Fibroblast of skin of abdomen (primary cell): ENCODE data around the gene B4GALNT1. TPM values are rescaled to one million over a fixed set of nuclear protein-coding genes. Genes with fewer than 3 reads are reported as not detected.
"Not testable (repeated sequence)": the region's sequence is repeated elsewhere in the genome, so short reads cannot be mapped to it uniquely, and the experiment has no call there.

Experiments
- DNase-seq: peaks from one replicate; pipeline ENCODE4 v3.0.0-alpha.2; 2013
- polyA plus RNA-seq, 2 experiments: library from polyadenylated mRNA; unstranded; fragments of 120-200 nt; gene quantifications; one replicate each; pipeline ENCODE4 v1.2.1, GENCODE V29; 2013; ENCODE audit not compliant: insufficient read length in 2 of 2

B4GALNT1 gene
- polyA plus RNA-seq (2013, experiment 1 of 2; ENCODE audit: insufficient read length), result 1.8 TPM
- polyA plus RNA-seq (2013, experiment 2 of 2; ENCODE audit: insufficient read length), result 2.3 TPM

GRCh38 chr12:57632958-57633840 lies at the start of gene B4GALNT1:
Gene B4GALNT1, minus strand, starts transcription at chr12:57633201. Its CDS starts 1,069 bp downstream, at chr12:57632132.
- peak; percentile 50 for DNase-seq

DNA sequence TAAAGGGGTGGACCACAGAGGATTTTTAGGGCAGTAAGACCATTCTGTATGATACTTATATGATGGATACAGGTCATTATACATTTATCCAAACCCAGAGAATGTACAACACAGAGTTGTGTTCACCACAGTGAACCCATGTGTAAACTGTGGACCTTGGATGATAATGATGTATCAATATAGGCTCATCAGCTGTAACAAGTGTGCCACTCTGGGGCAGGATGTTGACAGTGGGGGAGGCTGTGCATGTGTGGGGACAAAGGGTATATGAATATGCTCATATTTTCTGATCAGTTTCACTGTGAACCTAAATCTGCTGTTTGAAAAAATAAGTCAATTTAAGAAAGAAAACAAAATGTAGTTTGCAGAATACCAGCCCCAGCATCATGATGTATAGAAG lies 46.7 kb upstream of the B4GALNT1 start:
- DNase-seq, result no peak

DNA sequence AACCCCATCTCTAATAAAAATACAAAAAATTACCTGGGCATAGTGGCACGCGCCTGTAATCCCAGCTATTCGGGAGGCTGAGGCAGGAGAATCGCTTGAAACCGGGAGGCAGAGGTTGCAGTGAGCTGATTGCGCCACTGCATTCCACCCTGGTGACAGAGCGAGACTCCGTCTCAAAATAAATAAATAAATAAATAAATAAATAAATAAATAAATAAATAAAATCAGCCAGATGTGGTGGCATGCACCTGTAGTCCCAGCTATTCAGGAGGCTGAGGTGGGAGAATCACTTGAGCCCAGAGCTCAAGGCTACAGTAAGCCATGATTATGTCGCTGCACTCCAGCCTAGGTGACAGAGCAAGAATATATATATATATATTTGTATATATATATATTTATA lies 44.9 kb upstream of the B4GALNT1 start:
- DNase-seq, result not testable (repeated sequence)

GRCh38 chr12:57674691-57675090 lies 41.7 kb upstream of the B4GALNT1 start:
- DNase-seq, result no peak

DNA sequence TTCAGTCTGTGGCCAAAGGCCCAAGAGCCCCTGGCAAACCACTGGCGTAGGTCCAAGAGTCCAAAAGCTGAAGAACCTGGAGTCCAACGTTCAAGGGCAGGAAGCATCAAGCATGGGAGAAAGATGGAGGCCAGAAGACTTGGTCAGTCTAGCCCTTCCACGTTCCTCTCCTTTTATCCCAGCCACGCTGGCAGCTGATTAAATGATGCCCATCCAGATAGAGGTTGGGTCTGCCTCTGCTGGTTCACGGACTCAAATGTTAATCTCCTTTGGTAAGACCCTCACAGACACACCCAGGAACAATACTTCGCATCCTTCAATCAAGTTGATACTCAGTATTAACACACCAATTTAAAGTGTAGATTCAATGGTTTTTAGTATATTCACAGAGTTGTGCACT lies 39.8 kb upstream of the B4GALNT1 start:
- DNase-seq, result no peak

DNA sequence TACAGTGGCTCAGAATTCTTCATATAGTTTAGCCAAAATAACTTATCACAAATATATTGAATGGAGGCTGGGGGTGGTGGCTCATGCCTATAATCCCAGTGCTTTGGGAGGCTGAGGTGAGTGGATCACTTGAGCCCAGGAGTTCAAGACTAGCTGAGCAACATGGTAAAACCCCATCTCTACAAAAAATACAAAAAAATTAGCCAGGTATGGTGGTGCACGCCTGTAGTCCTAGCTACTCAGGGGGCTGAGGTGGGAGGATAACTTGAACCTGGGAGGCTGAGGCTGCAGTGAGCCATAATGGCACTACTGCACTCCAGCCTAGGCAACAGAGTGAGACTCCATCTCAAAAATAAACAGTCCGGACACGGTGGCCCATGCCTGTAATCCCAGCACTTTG lies 38.8 kb upstream of the B4GALNT1 start:
- DNase-seq, result not testable (repeated sequence)

DNA sequence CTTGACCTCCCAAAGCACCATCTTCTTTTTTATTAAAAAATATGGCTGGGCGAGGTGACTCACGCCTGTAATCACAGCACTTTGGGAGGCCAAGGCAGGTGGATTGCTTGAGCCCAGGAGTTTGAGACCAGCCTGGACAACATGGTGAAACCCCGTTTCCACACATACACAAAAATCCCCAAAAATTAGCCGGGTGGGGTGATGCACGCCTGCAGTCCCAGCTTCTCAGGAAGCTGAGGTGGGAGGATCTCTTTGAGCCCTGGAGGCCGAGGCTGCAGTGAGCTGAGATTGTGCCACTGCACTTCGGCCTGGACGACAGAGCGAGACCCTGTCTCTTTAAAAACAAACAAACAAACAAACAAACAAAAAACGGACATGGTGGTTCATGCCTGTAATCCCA lies 36.7 kb upstream of the B4GALNT1 start:
- not testable (repeated sequence) for DNase-seq

GRCh38 chr12:57666897-57667296 lies 33.9 kb upstream of the B4GALNT1 start:
- DNase-seq, result no peak

DNA sequence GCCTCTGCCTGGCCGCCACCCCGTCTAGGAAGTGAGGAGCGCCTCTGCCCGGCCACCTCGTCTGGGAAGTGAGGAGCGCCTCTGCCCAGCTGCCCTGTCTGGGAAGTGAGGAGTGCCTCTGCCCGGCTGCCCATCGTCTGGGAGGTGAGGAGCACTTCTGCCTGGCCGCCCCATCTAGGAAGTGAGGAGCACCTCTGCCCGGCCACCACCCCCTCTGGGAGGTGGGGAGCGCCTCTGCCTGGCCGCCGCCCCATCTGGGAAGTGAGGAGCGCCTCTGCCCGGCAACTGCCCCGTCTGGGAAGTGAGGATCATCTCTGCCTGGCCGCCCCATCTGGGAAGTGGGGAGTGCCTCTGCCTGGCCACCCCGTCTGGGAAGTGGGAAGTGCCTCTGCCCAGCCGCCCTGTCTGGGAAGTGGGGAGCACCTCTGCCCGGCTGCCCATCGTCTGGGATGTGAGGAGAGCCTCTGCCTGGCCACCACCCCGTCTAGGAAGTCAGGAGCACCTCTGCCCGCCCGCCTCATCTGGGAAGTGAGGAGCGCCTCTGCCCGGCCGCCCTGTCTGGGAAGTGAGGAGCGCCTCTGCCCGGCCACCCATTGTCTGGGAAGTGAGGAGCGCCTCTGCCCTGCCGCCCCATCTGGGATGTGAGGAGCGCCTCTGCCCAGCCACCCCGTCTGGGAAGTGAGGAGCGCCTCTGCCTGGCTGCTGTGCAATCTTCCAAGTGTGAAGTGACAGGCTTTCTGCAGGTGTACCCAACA lies 32.2 kb upstream of the B4GALNT1 start:
- not testable (repeated sequence) for DNase-seq

DNA sequence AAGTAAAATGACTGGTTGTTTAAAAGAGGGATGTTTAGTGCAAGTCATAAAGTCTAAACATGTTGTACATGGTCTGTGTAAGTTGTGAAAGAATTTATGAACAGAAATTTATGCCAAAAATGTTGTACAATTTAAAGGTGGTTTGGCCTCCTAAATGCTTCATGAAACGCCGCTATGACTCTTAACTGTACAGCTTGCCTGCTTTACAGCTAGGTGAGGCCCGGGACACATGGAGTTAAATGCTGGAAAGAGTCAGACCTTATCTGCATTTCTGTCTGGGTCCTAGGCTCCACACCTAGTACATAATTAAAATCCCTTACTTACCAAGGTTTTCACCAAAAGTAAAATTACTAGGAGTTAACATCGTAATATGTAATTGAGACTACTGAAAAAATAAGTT lies 28.4 kb upstream of the B4GALNT1 start:
- no peak for DNase-seq

DNA sequence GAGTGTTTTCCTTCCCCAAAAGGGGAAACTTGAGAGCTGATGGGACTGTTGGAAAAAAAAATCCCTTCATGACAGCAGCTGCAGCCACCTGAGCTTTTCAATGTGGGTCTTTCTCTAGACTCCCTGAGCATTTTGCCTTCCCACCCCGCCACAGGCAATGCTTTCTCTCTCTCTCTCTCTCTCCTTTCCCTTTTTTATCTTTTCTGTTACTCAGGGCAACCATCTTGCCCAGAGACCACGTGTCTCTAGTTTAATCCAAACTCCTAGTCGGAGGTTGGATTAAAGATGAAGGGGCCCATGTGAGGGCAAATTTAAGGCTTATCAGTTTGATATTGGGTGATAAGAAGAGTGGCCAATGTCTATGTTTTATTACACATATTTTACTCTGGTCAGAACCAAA lies 25.9 kb upstream of the B4GALNT1 start:
- DNase-seq, result no peak

DNA sequence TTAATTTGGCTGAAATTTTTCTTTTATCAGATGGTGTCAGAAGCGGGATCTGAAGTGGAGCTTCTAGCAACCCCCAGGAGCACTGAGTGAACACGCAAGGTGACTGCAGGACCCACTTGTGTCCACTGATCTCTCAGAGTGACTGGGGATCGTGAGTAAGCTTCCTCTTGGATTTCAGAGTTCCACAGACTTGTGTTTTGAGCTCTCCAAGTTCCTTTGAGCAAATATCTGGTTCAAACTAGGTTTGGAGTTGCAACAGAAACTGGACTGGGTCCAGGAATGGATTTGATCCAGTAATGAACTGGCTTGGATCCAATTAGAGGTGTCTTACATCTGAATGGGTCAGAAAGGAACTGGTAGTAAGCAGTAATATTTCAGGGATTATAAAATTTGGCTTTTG lies 24.7 kb upstream of the B4GALNT1 start:
- DNase-seq, result no peak

- not testable (repeated sequence) for DNase-seq
Observed at GRCh38 chr12:57656408-57656807, 23.4 kb upstream of the B4GALNT1 start.

- no peak for DNase-seq
Observed at GRCh38 chr12:57655541-57656240, 22.7 kb upstream of the B4GALNT1 start.

DNA sequence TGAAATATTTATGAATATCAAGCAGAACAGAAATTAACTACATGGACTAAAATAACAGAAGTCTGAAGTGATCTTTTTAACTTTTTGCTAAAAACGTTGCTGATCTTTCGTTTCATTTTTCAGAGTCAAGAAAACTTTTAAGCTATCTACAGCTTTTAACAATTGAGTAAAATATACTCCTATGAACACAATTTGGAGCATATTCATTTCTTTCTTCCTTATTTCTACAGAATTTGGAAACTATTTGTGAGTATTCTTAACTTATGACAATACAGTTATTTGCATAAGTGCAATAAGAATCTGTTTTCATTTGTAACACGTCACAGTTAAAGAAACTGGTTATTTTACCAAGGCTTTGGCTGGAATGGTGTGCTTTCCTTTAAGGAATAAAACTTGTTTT lies 21.0 kb upstream of the B4GALNT1 start:
- DNase-seq, result no peak

- not testable (repeated sequence) for DNase-seq
Observed at GRCh38 chr12:57646659-57647049, 13.7 kb upstream of the B4GALNT1 start.

- DNase-seq, result not testable (repeated sequence)
Observed at GRCh38 chr12:57645990-57646658, 13.1 kb upstream of the B4GALNT1 start.

DNA sequence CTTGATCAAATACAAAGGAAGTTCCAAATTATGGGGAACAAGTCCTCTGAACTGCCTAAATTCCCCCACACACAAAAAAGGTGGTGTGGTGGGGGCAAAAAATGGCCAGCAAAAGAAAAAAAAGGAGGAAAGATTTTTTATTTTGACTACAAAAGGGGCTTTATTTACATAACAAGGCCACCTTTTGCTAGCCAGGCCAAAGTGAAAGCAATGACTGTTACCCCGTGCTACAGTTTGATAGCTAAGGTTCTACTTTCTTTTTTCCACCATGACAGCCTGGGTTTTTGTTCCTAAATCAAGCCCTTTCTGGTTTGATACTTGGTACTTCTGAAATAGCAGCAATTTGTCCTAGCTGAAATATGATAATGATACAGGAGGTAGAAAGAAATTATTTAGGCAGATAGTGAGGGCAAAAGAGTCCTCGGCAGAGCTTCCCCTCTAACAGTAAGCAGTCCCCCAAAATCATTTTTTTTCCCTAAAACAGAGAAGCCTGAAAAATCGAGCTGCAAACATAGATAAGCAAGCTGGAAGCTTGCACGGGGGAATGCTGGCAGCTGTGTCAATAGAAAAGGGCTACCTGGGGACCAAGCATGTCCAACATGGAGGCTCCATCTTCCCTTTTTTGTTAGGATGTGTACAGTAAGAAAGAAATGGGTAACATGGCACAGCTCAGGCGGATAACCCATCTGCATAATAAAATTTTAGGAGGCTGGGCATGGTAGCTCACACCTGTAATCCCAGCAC lies 8.9 kb upstream of the B4GALNT1 start:
- DNase-seq, result no peak

GRCh38 chr12:57640175-57641042 lies 7.4 kb upstream of the B4GALNT1 start:
- DNase-seq, result no peak

DNA sequence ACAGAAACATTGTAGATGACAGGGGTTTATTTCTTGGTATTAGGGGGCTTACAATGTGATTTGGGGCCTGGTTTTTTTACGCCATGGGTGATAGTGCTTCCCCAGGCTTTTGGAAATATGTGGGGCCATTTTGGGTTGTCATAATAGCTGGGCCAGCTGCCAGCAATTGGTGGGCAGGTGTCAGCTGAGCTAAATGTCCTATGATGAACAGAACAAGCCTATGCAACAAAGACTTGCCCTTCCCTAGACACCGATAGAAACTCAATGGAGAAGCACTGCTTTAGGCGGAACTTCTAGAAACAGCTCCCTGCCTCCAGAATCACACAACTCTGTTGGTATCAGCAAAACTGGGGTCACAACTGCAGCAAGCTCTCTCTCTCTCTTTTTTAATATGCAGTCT lies 5.1 kb upstream of the B4GALNT1 start:
- DNase-seq, result no peak

DNA sequence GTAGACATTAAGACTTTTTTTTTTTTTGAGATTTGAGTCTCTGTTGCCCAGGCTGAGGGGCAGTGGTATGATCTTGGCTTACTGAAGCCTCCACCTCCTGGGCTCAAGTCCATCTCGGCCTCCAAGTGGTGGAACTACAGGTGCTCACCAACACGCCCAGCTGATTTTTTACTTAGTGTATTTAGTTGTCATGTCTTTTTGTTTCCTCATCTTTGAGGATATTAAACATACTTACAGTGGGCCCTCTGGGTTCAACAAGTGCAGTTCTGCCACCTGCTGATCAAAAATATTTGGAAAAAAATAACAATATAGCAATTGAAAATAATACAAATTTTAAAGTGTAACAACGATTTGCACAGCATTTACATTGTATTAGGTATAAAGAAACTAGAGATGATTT lies 4.4 kb upstream of the B4GALNT1 start:
- no peak for DNase-seq
